Activated CD8-positive, alpha-beta memory T cell treated with anti-CD3 and anti-CD28 coated beads, Interleukin-2, amount 10 ng/mL, durations not matched to agents 7 days and 5 days (primary cell): Measurements from ENCODE around the gene TPD52L1. TPM values are rescaled to one million over a fixed set of nuclear protein-coding genes. Genes with fewer than 3 reads are reported as not detected.
"Not testable (repeated sequence)": the region's sequence is repeated elsewhere in the genome, so short reads cannot be mapped to it uniquely, and the experiment has no call there.

Experiments used
- ATAC-seq: fragments of 150-1000 bp; cut with Tn5 transposase; one replicate; pipeline ENCODE4 v1.10.0; 2021; ENCODE audit warnings: moderate library complexity
- CTCF ChIA-PET: fragments of 350-600 bp; sonication (Branson Sonifier 250); formaldehyde crosslinking; loops from one replicate; lab custom pipeline; 2021; ENCODE audit warnings: antibody characterized with exemption; lab: Charles Lee
- DNase-seq: peaks from one replicate; pipeline ENCODE4 v3.0.0-alpha.2; 2020
- H3K27ac Mint-ChIP-seq: one replicate; pipeline ENCODE4 v1.8.0; 2021; ENCODE audit warnings: mild to moderate bottlenecking, mixed read lengths
- H3K27me3 Mint-ChIP-seq: one replicate; pipeline ENCODE4 v1.8.0; 2021; ENCODE audit warnings: mixed read lengths
- H3K36me3 Mint-ChIP-seq: one replicate; pipeline ENCODE4 v1.8.0; 2021; ENCODE audit warnings: mild to moderate bottlenecking, mixed read lengths
- H3K4me1 Mint-ChIP-seq: one replicate; pipeline ENCODE4 v1.8.0; 2021; ENCODE audit warnings: mixed read lengths
- H3K4me3 Mint-ChIP-seq: one replicate; pipeline ENCODE4 v1.8.0; 2021; ENCODE audit warnings: mild to moderate bottlenecking, moderate library complexity, mixed read lengths
- H3K9me3 Mint-ChIP-seq: one replicate; pipeline ENCODE4 v1.8.0; 2022; ENCODE audit warnings: low read depth, mixed read lengths
- total RNA-seq, 2 experiments: library from RNA; stranded (reverse); gene quantifications; one replicate each; pipeline ENCODE4 v1.2.3, GENCODE V29; 2021

Gene TPD52L1
- total RNA-seq, 2 experiments from 2014 or later, result not detected

DNA sequence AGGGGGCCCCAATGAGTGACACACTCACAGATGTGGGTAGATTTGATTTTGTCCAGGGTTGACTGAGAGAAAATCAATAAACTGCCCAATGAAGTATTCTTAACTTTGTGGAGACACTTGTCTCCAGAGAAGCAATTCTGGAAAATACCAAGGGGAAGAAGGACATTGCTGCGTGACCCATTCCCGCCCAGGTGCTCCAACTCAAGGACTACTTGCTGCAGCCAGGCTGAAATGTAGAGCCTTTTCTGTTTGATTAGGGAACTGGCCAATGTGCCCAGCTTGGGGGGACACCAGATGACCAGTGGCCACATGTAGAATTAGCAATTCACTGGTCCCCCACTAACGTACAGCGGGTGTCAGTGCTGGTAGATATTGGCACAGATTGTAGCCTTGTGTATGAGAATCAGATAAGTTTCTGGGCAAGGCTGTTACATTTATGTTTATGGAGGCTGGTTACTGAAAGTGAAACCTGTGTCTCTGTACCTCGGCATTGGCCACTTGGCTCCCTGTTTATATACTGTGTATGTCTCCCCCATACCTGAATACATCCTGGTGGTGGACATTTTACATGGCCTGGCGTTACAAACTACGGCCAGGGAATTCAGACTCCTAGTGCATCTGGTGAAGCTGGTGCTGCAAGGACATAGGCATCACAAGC, 115.9 kb downstream of the TPD52L1 start:
- DNase-seq, result no peak
- ATAC-seq, result no peak
- Mint-ChIP-seq H3K9me3 (no peaks in the 10 kb centered on the region), H3K36me3 (peaks cover 22% of the 10 kb centered on the region), H3K27me3 (no peaks in the 10 kb centered on the region), H3K4me3 (no peak overlapping the region), H3K27ac (no peak overlapping the region), H3K4me1 (peaks cover 3% of the 10 kb centered on the region)
- CTCF ChIA-PET, result no interaction called here

DNA sequence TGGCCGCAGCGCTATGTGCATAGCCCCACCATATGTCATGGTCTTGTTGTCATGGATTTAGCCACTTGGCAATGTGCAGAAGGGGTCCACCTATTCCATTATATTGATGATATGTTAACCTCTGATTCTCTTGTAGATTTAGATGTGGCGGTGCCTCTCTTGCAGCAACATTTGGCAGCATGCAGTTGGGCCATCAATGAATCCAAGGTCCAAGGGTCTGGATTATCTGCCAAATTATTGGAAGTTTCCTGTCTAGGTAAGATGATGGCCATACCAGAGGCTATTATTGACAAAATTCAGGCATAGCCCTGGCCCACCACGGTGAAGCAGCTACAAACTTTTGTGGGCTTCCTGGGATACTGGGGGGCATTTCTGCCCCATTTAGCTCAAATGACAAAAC, 116.8 kb downstream of the TPD52L1 start:
- peaks cover 3% of the 10 kb centered on the region for H3K4me1 Mint-ChIP-seq
- H3K27ac Mint-ChIP-seq, result no peak overlapping the region
- H3K36me3 Mint-ChIP-seq, result peaks cover 28% of the 10 kb centered on the region
- H3K4me3 Mint-ChIP-seq, result no peak overlapping the region
- no peaks in the 10 kb centered on the region for H3K27me3 Mint-ChIP-seq
- CTCF ChIA-PET, result no interaction called here
- ATAC-seq (no peak), DNase-seq (no peak)
- no peaks in the 10 kb centered on the region for H3K9me3 Mint-ChIP-seq

DNA sequence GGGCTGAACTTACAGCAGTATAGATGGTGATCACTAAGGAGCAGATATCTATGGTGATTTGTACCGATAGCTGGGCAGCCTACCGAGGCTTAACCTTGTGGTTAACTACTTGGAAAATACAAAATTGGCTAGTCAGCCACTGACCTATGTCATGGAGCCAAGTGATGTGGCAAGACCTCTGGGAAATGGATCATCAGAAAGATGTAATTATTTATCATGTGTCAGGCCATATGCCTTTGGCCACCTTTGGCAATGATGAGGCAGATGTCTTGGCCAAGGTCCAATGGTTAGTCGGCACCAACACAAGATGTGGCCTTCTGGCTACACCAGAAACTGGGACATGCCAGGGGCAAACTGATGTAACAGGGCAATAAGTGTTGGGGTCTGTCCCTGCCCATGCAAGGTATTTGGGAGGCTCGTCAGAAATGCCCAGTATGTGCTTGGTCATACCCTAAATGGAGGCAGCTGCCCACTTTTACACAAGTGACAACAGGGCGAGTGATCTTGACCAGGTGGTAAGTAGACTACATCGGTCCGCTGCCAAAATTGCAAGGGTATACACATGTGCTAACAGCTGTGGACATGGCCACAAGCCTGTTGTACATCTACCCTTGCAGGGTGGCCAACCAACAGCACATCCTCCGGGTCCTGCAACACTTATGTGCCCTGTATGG, 118.0 kb downstream of the TPD52L1 start:
- ATAC-seq (no peak), DNase-seq (no peak)
- Mint-ChIP-seq H3K9me3 (no peaks in the 10 kb centered on the region), H3K4me3 (no peak overlapping the region), H3K4me1 (peaks cover 14% of the 10 kb centered on the region), H3K36me3 (peaks cover 37% of the 10 kb centered on the region), H3K27me3 (no peaks in the 10 kb centered on the region), H3K27ac (no peak overlapping the region)
- CTCF ChIA-PET, result no interaction called here

DNA sequence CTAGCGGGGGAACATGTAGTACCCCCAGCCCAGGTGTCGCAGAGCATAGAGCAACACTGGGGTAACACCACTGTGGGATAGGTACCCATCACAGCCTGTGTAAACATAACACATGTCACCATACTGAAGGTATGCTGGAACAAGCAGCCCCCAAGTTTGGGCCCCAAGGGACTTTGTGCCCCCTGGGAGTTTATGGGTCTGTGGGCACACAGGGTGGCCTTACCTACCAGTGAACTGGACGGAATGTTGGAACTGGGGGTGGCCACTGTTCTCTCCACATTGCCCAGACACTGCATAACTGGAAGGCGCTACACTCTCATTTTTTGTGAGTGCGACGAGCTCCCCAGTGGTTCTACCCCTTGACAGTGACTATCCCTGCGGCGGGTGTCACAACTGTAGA, 119.7 kb downstream of the TPD52L1 start:
- no peak for ATAC-seq
- Mint-ChIP-seq H3K27ac (no peak overlapping the region), H3K36me3 (peaks cover 41% of the 10 kb centered on the region), H3K4me3 (no peak overlapping the region), H3K9me3 (no peaks in the 10 kb centered on the region), H3K27me3 (no peaks in the 10 kb centered on the region), H3K4me1 (peaks cover 16% of the 10 kb centered on the region)
- CTCF ChIA-PET, result no interaction called here
- DNase-seq, result no peak

DNA sequence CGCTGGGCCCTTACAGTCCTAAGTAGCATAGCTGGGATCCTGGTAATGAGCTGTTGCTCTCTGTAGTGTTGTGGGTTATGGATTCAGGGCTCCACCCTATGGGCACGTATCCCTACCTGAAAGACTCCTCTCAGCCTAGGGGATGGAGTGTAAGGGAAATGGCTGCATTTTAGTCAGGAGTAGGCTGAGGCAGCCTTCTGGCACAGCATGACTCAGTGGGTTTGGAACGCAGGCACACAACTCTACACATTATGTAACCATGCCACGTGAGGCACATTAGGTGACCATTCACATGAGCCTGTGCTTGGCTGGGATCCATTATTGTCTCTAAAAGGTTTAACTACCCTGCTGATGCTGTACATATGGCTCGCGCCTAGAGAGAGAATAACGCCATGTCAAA, 120.4 kb downstream of the TPD52L1 start:
- no peak overlapping the region for H3K27ac Mint-ChIP-seq
- H3K36me3 Mint-ChIP-seq, result peaks cover 47% of the 10 kb centered on the region
- no peak for ATAC-seq
- H3K27me3 Mint-ChIP-seq, result no peaks in the 10 kb centered on the region
- H3K4me3 Mint-ChIP-seq, result no peak overlapping the region
- CTCF ChIA-PET, result no interaction called here
- DNase-seq, result no peak
- H3K9me3 Mint-ChIP-seq, result no peaks in the 10 kb centered on the region
- H3K4me1 Mint-ChIP-seq, result peaks cover 22% of the 10 kb centered on the region

DNA sequence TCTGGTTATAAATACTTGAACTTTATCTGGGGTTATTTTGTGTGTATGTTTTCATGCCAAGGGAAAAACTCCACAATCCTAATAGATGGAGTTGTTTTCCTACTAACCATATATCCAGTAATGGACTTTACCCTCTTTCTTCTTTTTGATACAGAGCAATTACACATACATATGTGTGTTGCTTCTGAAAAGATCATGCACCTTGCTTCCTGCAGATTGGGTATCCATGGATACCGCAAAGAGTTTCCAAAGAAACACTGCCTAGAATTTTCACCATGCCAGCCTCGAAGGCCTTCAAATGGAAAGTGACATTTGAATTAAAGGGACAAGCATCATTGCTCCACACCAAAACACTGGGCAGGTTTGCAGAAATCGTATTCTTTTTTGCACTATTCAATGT, 121.4 kb downstream of the TPD52L1 start:
- H3K9me3 Mint-ChIP-seq, result no peaks in the 10 kb centered on the region
- peaks cover 22% of the 10 kb centered on the region for H3K4me1 Mint-ChIP-seq
- no peak overlapping the region for H3K27ac Mint-ChIP-seq
- no peaks in the 10 kb centered on the region for H3K27me3 Mint-ChIP-seq
- CTCF ChIA-PET, result no interaction called here
- H3K36me3 Mint-ChIP-seq, result peaks cover 54% of the 10 kb centered on the region
- DNase-seq (no peak), ATAC-seq (no peak)
- H3K4me3 Mint-ChIP-seq, result no peak overlapping the region

DNA sequence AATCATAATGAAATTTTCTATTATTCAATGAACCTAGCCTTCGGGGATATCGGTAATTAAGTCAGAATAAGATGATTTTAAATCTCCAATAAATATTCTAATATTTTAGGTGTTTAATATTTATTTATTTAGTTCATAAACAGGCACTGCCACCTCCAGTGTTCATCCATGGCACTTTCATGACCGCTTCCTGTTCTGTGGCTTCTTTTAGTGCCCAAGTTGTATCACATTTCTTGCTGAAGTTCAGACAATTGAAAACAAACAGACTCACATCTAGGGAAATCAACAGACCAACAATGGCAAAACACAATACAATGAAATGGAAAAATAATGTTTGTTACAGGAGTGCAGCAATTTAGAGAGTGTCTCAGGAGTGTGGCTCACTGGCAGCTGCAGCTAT, 122.2 kb downstream of the TPD52L1 start:
- H3K27ac Mint-ChIP-seq, result peak overlapping the region; percentile 16
- H3K27me3 Mint-ChIP-seq, result no peaks in the 10 kb centered on the region
- H3K36me3 Mint-ChIP-seq, result peaks cover 63% of the 10 kb centered on the region
- peaks cover 27% of the 10 kb centered on the region for H3K4me1 Mint-ChIP-seq
- no peaks in the 10 kb centered on the region for H3K9me3 Mint-ChIP-seq
- no peak overlapping the region for H3K4me3 Mint-ChIP-seq
- CTCF ChIA-PET, result no interaction called here
- no peak for DNase-seq
- ATAC-seq, result no peak

DNA sequence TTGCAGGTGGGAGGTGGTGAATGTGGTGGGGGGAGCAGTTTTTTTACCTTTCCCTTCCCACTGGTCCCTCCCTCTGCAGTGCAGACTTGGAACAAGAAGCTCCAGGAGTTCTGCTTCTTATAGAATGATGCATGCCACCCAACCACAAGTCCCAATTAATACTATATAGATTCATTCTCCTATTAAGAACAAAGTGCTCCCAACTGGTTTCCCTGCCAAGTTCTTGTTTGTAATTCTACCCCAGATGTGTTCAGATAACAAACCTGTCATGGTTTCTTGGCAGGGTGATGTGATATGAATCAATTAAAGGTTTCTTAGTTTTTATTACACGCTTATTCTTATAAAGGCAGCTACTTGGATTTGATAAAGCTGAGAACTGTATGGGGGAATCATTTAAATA, 124.3 kb downstream of the TPD52L1 start:
- Mint-ChIP-seq H3K9me3 (no peaks in the 10 kb centered on the region), H3K4me3 (no peak overlapping the region), H3K4me1 (peaks cover 27% of the 10 kb centered on the region), H3K36me3 (peaks cover 72% of the 10 kb centered on the region), H3K27ac (no peak overlapping the region), H3K27me3 (no peaks in the 10 kb centered on the region)
- CTCF ChIA-PET, result no interaction called here
- DNase-seq (no peak), ATAC-seq (no peak)

DNA sequence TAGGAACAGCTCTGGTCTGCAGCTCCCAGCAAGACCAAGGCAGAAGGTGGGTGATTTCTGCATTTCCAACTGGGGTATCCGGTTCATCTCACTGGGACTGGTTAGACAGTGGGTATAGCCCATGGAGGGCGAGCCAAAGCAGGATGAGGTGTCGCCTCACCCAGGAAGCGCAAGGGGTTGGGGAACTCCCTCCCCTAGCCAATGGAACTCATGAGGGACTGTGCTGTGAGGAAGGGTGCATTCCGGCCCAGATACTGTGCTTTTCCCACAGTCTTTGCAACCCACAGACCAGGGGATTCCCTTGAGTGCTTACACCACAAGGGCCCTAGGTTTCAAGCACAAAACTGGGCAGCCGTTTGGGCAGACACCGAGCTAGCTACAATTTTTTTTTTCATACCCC, 126.4 kb downstream of the TPD52L1 start:
- ATAC-seq (no peak), DNase-seq (no peak)
- Mint-ChIP-seq H3K4me1 (peaks cover 29% of the 10 kb centered on the region), H3K4me3 (no peak overlapping the region), H3K27ac (no peak overlapping the region), H3K9me3 (no peaks in the 10 kb centered on the region), H3K36me3 (peaks cover 76% of the 10 kb centered on the region), H3K27me3 (no peaks in the 10 kb centered on the region)
- CTCF ChIA-PET, result no interaction called here

DNA sequence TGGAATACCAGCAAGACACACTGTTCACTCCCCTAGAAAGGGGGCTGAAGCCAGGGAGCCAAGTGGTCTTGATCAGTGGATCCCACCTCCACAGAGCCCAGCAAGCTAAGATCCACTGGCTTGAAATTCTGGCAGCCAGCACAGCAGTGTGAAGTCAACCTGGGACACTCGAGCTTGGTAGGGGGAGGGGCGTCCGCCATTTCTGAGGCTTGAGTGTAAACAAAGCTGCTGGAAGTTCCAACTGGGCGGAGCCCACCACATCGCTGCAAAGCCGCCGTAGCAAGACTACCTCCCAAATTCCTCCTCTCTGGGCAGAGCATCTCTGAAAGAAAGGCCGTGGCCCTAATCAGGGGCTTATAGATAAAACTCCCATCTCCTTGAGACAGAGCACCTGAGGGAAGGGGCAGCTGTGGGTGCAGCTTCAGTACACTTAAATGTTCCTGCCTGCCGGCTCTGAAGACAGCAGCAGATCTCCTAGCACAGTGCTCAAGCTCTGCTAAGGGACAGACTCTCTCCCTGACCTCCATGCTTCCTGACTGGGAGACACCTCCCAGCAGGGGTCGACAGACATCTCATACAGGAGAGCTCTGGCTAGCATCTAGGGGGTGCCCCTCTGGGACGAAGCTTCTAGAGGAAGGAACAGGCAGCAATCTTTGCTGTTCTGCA, 126.9 kb downstream of the TPD52L1 start:
- H3K27me3 Mint-ChIP-seq, ATAC-seq, H3K27ac Mint-ChIP-seq, DNase-seq, CTCF ChIA-PET, H3K9me3 Mint-ChIP-seq, H3K4me3 Mint-ChIP-seq: not testable (repeated sequence)
- Mint-ChIP-seq H3K36me3 (peaks cover 77% of the 10 kb centered on the region), H3K4me1 (peaks cover 28% of the 10 kb centered on the region)

DNA sequence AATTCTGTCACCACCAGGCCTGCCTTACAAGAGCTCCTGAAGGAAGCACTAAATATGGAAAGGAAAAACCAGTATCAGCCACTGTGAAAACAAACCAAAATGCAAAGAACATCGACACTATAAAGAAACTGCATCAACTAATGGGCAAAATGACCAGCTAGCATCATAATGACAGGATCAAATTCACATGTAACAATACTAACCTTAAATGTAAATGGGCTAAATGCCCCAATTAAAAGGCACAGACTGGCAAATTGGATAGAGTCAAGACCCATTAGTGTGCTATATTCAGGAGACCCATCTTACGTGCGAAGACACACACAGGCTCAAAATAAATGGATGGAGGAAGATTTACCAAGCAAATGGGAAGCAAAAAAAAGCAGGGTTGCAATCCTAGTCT, 128.9 kb downstream of the TPD52L1 start:
- CTCF ChIA-PET, result interaction anchor here (1.0 to 1.2 kb wide), 2 partner anchors 16 to 18 kb away, joined by 3 read pairs; no protein-coding TSS in a partner anchor
- peaks cover 16% of the 10 kb centered on the region for H3K4me1 Mint-ChIP-seq
- not testable (repeated sequence) for H3K4me3 Mint-ChIP-seq, ATAC-seq, H3K27me3 Mint-ChIP-seq, H3K27ac Mint-ChIP-seq, DNase-seq, H3K9me3 Mint-ChIP-seq
- peaks cover 85% of the 10 kb centered on the region for H3K36me3 Mint-ChIP-seq

DNA sequence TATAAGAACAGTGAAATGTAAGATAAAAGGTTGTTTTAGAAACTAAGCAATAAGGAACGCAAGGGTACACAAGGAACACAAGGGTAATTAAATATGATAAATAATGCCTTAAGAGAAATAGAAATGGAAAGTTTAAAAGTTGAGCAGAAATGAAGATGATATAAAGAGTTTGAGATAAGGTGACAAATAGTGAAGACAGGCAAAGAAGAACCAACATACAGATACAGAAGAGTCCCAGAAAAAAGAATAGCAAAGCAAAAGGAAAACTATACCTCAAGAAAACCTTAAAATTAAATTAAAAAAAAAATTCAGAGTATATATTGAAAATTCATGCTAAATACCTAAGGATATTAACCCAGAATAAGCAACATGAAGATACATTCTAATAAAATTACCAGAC, 131.8 kb downstream of the TPD52L1 start:
- Mint-ChIP-seq H3K27me3 (no peaks in the 10 kb centered on the region), H3K27ac (no peak overlapping the region), H3K4me1 (peaks cover 3% of the 10 kb centered on the region), H3K4me3 (no peak overlapping the region), H3K9me3 (peaks cover 9% of the 10 kb centered on the region), H3K36me3 (peaks cover 84% of the 10 kb centered on the region)
- CTCF ChIA-PET, result no interaction called here
- ATAC-seq, result no peak
- no peak for DNase-seq

DNA sequence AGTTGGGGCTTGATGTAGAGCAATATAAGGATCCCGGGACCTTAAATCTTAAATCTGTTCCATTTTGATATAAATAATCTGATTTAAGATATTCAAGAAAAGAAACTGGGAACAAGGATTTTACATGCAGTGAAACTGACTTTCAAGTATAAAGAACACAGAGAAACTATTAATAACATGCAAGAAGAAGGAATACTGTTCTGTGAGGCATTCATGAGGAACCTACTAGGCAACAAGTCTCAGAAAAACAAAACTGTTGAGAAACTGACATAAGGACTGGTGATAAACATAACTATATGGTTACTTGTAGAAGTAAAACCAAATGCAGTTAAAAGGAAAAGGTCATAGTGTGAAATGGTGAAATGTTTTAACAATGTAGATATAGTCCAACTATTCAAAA, 132.4 kb downstream of the TPD52L1 start:
- Mint-ChIP-seq H3K4me3 (no peak overlapping the region), H3K9me3 (peaks cover 9% of the 10 kb centered on the region), H3K27me3 (no peaks in the 10 kb centered on the region), H3K27ac (no peak overlapping the region), H3K36me3 (peaks cover 82% of the 10 kb centered on the region), H3K4me1 (peaks cover 2% of the 10 kb centered on the region)
- CTCF ChIA-PET, result no interaction called here
- DNase-seq, result no peak
- ATAC-seq, result no peak

DNA sequence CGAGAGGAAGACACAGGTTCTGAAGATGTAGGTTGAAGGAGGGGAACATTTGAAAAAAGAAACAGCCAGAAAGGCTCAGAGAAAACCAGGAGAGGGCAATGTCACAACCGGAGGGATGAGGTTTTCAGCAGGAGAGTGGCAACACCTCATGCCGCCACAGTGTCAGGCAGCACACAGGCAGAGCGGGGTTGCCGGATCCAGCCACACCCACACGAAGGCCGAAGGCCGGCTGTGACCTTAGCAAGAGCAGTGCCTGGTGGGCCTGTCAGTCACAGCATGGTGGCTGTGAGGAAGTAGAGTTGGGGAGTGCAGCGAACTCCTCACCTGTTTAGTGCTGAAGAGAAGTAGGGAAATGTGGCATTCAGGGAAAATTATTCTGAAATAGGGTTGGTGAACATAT, 134.1 kb downstream of the TPD52L1 start:
- no peak for ATAC-seq
- peaks cover 9% of the 10 kb centered on the region for H3K9me3 Mint-ChIP-seq
- H3K27me3 Mint-ChIP-seq, result no peaks in the 10 kb centered on the region
- H3K27ac Mint-ChIP-seq, result no peak overlapping the region
- no peak overlapping the region for H3K4me3 Mint-ChIP-seq
- DNase-seq, result no peak
- peaks cover 81% of the 10 kb centered on the region for H3K36me3 Mint-ChIP-seq
- peaks cover 4% of the 10 kb centered on the region for H3K4me1 Mint-ChIP-seq
- CTCF ChIA-PET, result no interaction called here
